ENCODE data around the gene CCDC141. TPM values are rescaled to one million over a fixed set of nuclear protein-coding genes. Genes with fewer than 3 reads are reported as not detected.

CCDC141 gene
- total and polyA plus RNA-seq, 2 experiments from 2014 or later = 11.7 to 13.4 TPM

DNA sequence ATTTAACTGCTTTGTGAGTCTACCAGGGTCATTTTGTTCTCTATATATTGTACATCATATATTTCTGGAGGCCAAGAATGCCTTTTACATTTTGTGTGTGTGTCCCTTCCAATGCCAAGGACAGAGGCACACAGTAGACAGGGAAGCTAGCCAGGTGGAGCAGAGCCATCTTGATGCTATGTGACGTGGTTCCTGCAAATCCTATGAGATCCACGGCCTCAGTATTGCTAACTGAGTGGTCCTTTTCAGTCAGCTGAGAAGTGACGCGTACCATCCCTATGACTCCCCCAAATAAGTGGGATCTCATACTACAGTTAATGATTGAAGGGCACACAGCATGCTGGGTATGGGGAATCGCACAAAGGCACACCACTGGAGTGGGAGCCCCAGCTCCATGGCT lies 27.3 kb downstream of the CCDC141 start:
- DNase-seq (ENCODE audit: low spot score) (no peak), ATAC-seq (no peak)
- Histone ChIP-seq H2AFZ (no peak overlapping the region), H3K4me1 (ENCODE audit: insufficient read depth) (no peaks in the 10 kb centered on the region), H3K4me3 (no peak overlapping the region), H4K20me1 (replicated peaks; ENCODE audit: insufficient read depth) (no peaks in the 10 kb centered on the region), H3K27ac (ENCODE audit: low read depth) (no peak overlapping the region), H3K36me3 (ENCODE audit: insufficient read depth) (peaks cover under 1% of the 10 kb centered on the region; the same call in 1 of the 2 replicates), H3K9me2 (ENCODE audit: insufficient read depth) (0 out of 2 replicates have a peak, but pooled peaks cover 4% of the 10 kb centered on the region), H3K79me2 (replicated peaks; ENCODE audit: insufficient read depth) (no peaks in the 10 kb centered on the region), H3K4me2 (no peak overlapping the region), H3K27me3 (ENCODE audit: insufficient read depth) (no peaks in the 10 kb centered on the region), H3F3A (replicated peaks; ENCODE audit: low read depth) (no peaks in the 10 kb centered on the region)
- Mint-ChIP-seq H3K4me3 (no peak overlapping the region), H3K36me3 (ENCODE audit: low read depth) (peaks cover 19% of the 10 kb centered on the region), H3K4me1 (no peaks in the 10 kb centered on the region), H3K9me3 (peaks cover 20% of the 10 kb centered on the region), H3K27me3 (ENCODE audit: insufficient read depth, low read depth, poor library complexity) (peaks cover 4% of the 10 kb centered on the region), H3K27ac (no peak overlapping the region)
- TF ChIP-seq REST (IDR thresholded peaks at IDR 0.05; ENCODE audit: unreplicated experiment) = no peak
- TF ChIP-seq EZH2 (IDR thresholded peaks at IDR 0.05; ENCODE audit: low read depth, unreplicated experiment) = no peak
- TF ChIP-seq, protein P1, sequence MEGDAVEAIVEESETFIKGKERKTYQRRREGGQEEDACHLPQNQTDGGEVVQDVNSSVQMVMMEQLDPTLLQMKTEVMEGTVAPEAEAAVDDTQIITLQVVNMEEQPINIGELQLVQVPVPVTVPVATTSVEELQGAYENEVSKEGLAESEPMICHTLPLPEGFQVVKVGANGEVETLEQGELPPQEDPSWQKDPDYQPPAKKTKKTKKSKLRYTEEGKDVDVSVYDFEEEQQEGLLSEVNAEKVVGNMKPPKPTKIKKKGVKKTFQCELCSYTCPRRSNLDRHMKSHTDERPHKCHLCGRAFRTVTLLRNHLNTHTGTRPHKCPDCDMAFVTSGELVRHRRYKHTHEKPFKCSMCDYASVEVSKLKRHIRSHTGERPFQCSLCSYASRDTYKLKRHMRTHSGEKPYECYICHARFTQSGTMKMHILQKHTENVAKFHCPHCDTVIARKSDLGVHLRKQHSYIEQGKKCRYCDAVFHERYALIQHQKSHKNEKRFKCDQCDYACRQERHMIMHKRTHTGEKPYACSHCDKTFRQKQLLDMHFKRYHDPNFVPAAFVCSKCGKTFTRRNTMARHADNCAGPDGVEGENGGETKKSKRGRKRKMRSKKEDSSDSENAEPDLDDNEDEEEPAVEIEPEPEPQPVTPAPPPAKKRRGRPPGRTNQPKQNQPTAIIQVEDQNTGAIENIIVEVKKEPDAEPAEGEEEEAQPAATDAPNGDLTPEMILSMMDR (conservative IDR thresholded peaks at IDR 0.05; ENCODE audit: low read depth in 2 of 2) = no peak
- TF ChIP-seq NANOG (IDR thresholded peaks at IDR 0.05; ENCODE audit: borderline replicate concordance) = no peak
- TF ChIP-seq ZNF114 (CRISPR knock-in tag; IDR thresholded peaks at IDR 0.05) = no peak
- TF ChIP-seq CREB1 (CRISPR knock-in tag; IDR thresholded peaks at IDR 0.05; ENCODE audit: low read depth) = no peak
- TF ChIP-seq ZNF462 (CRISPR knock-in tag; IDR thresholded peaks at IDR 0.05) = no peak
- TF ChIP-seq JUNB (IDR thresholded peaks at IDR 0.05; ENCODE audit: unreplicated experiment) = no peak
- no peak for TF ChIP-seq EZH2phosphoT487 (IDR thresholded peaks at IDR 0.05; ENCODE audit: unreplicated experiment)
- no peak for TF ChIP-seq ZNF331 (CRISPR knock-in tag; IDR thresholded peaks at IDR 0.05; ENCODE audit: low read depth)
- no peak for TF ChIP-seq STAT1 (IDR thresholded peaks at IDR 0.05; ENCODE audit: unreplicated experiment)

All from GM23338 (cell line).